ENCODE data around the gene RPTOR.

DNA sequence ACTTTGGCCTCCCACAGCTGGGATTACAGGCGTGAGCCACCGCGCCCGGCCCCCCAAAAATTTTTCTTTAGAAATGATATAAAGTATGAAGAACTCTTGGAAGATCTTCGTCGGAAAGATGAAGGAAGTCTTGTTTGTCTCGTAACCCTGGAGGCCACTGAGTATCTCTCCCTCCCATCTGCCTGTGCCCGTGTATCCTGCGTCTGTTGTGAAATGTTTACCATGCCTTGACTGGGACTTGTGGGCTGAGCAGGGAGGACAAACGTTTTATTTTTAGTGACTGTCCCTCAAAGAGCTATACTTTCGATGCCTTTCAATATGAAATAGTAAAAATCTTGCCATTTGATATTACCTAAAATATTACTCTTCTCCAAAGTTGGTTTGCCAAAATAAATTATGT is 121.2 kb downstream of the RPTOR start:
- TF ChIP-seq, protein P1, sequence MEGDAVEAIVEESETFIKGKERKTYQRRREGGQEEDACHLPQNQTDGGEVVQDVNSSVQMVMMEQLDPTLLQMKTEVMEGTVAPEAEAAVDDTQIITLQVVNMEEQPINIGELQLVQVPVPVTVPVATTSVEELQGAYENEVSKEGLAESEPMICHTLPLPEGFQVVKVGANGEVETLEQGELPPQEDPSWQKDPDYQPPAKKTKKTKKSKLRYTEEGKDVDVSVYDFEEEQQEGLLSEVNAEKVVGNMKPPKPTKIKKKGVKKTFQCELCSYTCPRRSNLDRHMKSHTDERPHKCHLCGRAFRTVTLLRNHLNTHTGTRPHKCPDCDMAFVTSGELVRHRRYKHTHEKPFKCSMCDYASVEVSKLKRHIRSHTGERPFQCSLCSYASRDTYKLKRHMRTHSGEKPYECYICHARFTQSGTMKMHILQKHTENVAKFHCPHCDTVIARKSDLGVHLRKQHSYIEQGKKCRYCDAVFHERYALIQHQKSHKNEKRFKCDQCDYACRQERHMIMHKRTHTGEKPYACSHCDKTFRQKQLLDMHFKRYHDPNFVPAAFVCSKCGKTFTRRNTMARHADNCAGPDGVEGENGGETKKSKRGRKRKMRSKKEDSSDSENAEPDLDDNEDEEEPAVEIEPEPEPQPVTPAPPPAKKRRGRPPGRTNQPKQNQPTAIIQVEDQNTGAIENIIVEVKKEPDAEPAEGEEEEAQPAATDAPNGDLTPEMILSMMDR (conservative IDR thresholded peaks at IDR 0.05 in 1 of 2, IDR thresholded peaks at IDR 0.05 in 1 of 2; ENCODE audit: low read depth in 1 of 2, low read length in 2 of 2), result no peak
- no peak for TF ChIP-seq EZH2 (IDR thresholded peaks at IDR 0.05; ENCODE audit: low read length, missing control alignments)
